Measurements from ENCODE around the gene TBC1D22B. TPM values are rescaled to one million over a fixed set of nuclear protein-coding genes. Genes with fewer than 3 reads are reported as not detected.
A peak's percentile ranks its signal among the peaks of the same experiment; 100 is the strongest.

Gene TBC1D22B
- total and polyA plus RNA-seq, 2 of the 13 experiments (the other 11 are each of a cell fraction or from before 2014, with no cell fraction given), result 9.7 to 12.9 TPM

- TF ChIP-seq, protein P1, sequence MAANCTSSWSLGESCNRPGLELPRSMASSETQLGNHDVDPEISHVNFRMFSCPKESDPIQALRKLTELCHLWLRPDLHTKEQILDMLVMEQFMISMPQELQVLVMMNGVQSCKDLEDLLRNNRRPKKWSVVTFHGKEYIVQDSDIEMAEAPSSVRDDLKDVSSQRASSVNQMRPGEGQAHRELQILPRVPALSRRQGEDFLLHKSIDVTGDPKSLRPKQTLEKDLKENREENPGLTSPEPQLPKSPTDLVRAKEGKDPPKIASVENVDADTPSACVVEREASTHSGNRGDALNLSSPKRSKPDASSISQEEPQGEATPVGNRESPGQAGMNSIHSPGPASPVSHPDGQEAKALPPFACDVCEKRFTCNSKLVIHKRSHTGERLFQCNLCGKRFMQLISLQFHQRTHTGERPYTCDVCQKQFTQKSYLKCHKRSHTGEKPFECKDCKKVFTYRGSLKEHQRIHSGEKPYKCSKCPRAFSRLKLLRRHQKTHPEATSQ (CRISPR knock-in tag; IDR thresholded peaks at IDR 0.05; ENCODE audit: borderline replicate concordance), result no peak
- TF ChIP-seq MLLT10 (CRISPR knock-in tag; IDR thresholded peaks at IDR 0.05), result no peak
- TF ChIP-seq PHB2 (IDR thresholded peaks at IDR 0.05; ENCODE audit: partially characterized antibody), result no peak
- peak; percentile 31; the same call in 1 of the 2 replicates for TF ChIP-seq RFXAP (CRISPR knock-in tag; IDR thresholded peaks at IDR 0.05; ENCODE audit: borderline replicate concordance)
- 0 out of 2 replicates have a peak, but pooled peaks have one; percentile 50 for TF ChIP-seq EED (CRISPR knock-in tag; IDR thresholded peaks at IDR 0.05)
- no peak for TF ChIP-seq ARNTL (CRISPR knock-in tag; IDR thresholded peaks at IDR 0.05)
- no peak for TF ChIP-seq PLRG1 (conservative IDR thresholded peaks at IDR 0.05)
- TF ChIP-seq ZNF333 (CRISPR knock-in tag; IDR thresholded peaks at IDR 0.05; ENCODE audit: borderline replicate concordance), result no peak
- TF ChIP-seq ZNF713 (CRISPR knock-in tag; IDR thresholded peaks at IDR 0.05), result no peak
- no peak for TF ChIP-seq MEIS2 (CRISPR knock-in tag; IDR thresholded peaks at IDR 0.05)
- TF ChIP-seq ZFP90 (CRISPR knock-in tag; IDR thresholded peaks at IDR 0.05; ENCODE audit: borderline replicate concordance), result no peak
- TF ChIP-seq SOX6 (IDR thresholded peaks at IDR 0.05), result no peak
- TF ChIP-seq SOX6 (CRISPR knock-in tag; IDR thresholded peaks at IDR 0.05), result 0 out of 2 replicates have a peak, but pooled peaks have one; percentile 4
- TF ChIP-seq SOX13 (IDR thresholded peaks at IDR 0.05), result no peak
- TF ChIP-seq SOX13 (CRISPR knock-in tag; conservative IDR thresholded peaks at IDR 0.05 in 1 of 2, IDR thresholded peaks at IDR 0.05 in 1 of 2), result 0 out of 4 replicates have a peak, but pooled peaks of 1 of the 2 experiments have one; percentile 2
- TF ChIP-seq MED8 (CRISPR knock-in tag; IDR thresholded peaks at IDR 0.05; ENCODE audit: insufficient replicate concordance), result no peak
- TF ChIP-seq ELF3 (CRISPR knock-in tag; IDR thresholded peaks at IDR 0.05), result no peak
- no peak for TF ChIP-seq TAF1 (CRISPR knock-in tag; IDR thresholded peaks at IDR 0.05)
- TF ChIP-seq MIER2 (CRISPR knock-in tag; IDR thresholded peaks at IDR 0.05), result no peak; the same call in 1 of the 2 replicates
- no peak for TF ChIP-seq MYC (CRISPR knock-in tag; IDR thresholded peaks at IDR 0.05; ENCODE audit: borderline replicate concordance)
- no peak for TF ChIP-seq FOXA3 (CRISPR knock-in tag; IDR thresholded peaks at IDR 0.05)
- TF ChIP-seq ZFAT (CRISPR knock-in tag; conservative IDR thresholded peaks at IDR 0.05), result no peak
- TF ChIP-seq ZNF512B (CRISPR knock-in tag; IDR thresholded peaks at IDR 0.05; ENCODE audit: borderline replicate concordance), result no peak
- TF ChIP-seq HOXA3 (CRISPR knock-in tag; IDR thresholded peaks at IDR 0.05), result no peak
- TF ChIP-seq, protein P2, sequence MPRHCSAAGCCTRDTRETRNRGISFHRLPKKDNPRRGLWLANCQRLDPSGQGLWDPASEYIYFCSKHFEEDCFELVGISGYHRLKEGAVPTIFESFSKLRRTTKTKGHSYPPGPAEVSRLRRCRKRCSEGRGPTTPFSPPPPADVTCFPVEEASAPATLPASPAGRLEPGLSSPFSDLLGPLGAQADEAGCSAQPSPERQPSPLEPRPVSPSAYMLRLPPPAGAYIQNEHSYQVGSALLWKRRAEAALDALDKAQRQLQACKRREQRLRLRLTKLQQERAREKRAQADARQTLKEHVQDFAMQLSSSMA (CRISPR knock-in tag; IDR thresholded peaks at IDR 0.05), result 0 out of 2 replicates have a peak, but pooled peaks have one; percentile 65
- no peak for TF ChIP-seq KMT2A (CRISPR knock-in tag; IDR thresholded peaks at IDR 0.05)
- TF ChIP-seq EZH2 (conservative IDR thresholded peaks at IDR 0.05; ENCODE audit: low read depth, low read length), result no peak
- peak; percentile 54; the same call in 1 of the 2 replicates for TF ChIP-seq ZNF772 (CRISPR knock-in tag; IDR thresholded peaks at IDR 0.05)
- TF ChIP-seq RFX1 (IDR thresholded peaks at IDR 0.05), result no peak
- no peak for TF ChIP-seq REPIN1 (CRISPR knock-in tag; IDR thresholded peaks at IDR 0.05; ENCODE audit: borderline replicate concordance, low read depth)
These were observed 35.9 kb upstream of the TBC1D22B start (continued) for GRCh38 chr6:37221585-37222124.

Measured in HepG2 (cell line).